ENCODE results near the gene GUK1. TPM values are rescaled to one million over a fixed set of nuclear protein-coding genes. Genes with fewer than 3 reads are reported as not detected.
"Not testable (repeated sequence)": the region's sequence is repeated elsewhere in the genome, so short reads cannot be mapped to it uniquely, and the experiment has no call there.

GUK1 gene
- polyA plus RNA-seq, 3 donors = 262 to 391 (median 316) TPM

- no peak overlapping the region for H3K4me3 Mint-ChIP-seq
- DNase-seq = no peak
- H3K36me3 Mint-ChIP-seq = peaks cover 0 to 4% of the 10 kb centered on the region in 2 donors
- H3K27me3 Mint-ChIP-seq (ENCODE audit: low read depth in 3 of 3) = peaks cover 0 to 3% (median 0%) of the 10 kb centered on the region in 3 donors
- no peak for TF ChIP-seq CTCF (IDR thresholded peaks at IDR 0.05)
- Histone ChIP-seq H3K4me3 (replicated peaks in 1 of 3; ENCODE audit: low read depth in 2 of 3, low read length in 3 of 3) (no peak overlapping the region), H3K9ac (ENCODE audit: insufficient read depth, low read length, poor library complexity, severe bottlenecking) (no peak overlapping the region), H3K36me3 (replicated peaks in 1 of 2; ENCODE audit: control insufficient read depth in 1 of 2, insufficient read depth in 2 of 2, low read length in 2 of 2) (no peaks in the 10 kb centered on the region), H3K4me1 (ENCODE audit: control insufficient read depth in 1 of 2, insufficient read depth in 2 of 2, low read length in 2 of 2) (peaks cover 6 to 8% of the 10 kb centered on the region in 2 donors), H3K79me2 (ENCODE audit: insufficient read depth, low read length) (no peaks in the 10 kb centered on the region), H3K27me3 (ENCODE audit: control insufficient read depth in 2 of 2, insufficient read depth in 2 of 2, low read length in 2 of 2) (no peaks in the 10 kb centered on the region), H4K20me1 (ENCODE audit: insufficient read depth, low read length) (no peaks in the 10 kb centered on the region), H2AFZ (ENCODE audit: insufficient read depth, low read depth, low read length, poor library complexity, severe bottlenecking) (no peak overlapping the region), H3K9me3 (replicated peaks in 1 of 2; ENCODE audit: control insufficient read depth in 1 of 2, insufficient read depth in 1 of 2, low read length in 2 of 2) (no peaks in the 10 kb centered on the region), H3K27ac (ENCODE audit: low read depth in 1 of 2, low read length in 2 of 2) (no peak overlapping the region), H3K4me2 (replicated peaks; ENCODE audit: extremely low read depth, low read length, poor library complexity, severe bottlenecking) (no peak overlapping the region)
- peaks cover 0 to 3% (median 1%) of the 10 kb centered on the region in 7 donors for H3K9me3 Mint-ChIP-seq
- WGBS (ENCODE audit: insufficient coverage) = 95% methylated on average over 7 of the region's 7 CpGs
- peaks cover 7% of the 10 kb centered on the region for H3K4me1 Mint-ChIP-seq
- intact Hi-C loops (cut with micrococcal nuclease) = no loop called here
- H3K27ac Mint-ChIP-seq = peak overlapping the region in 1 of 7 donors; percentile 66
These were observed 44.1 kb downstream of the GUK1 start for GRCh38 chr1:228184152-228184551.

GRCh38 chr1:228185641-228185965 lies 45.5 kb downstream of the GUK1 start:
- intact Hi-C loops (cut with micrococcal nuclease) = no loop called here
- no peaks in the 10 kb centered on the region for H3K9me3 ChIP-seq (replicated peaks in 1 of 2; ENCODE audit: control insufficient read depth in 1 of 2, insufficient read depth in 1 of 2, low read length in 2 of 2)
- Mint-ChIP-seq H3K27ac (peak overlapping the region in 2 of 7 donors; percentile 17 to 51), H3K4me1 (no peaks in the 10 kb centered on the region), H3K27me3 (ENCODE audit: low read depth in 3 of 3) (peaks cover 0 to 3% (median 2%) of the 10 kb centered on the region in 3 donors), H3K4me3 (no peak overlapping the region), H3K9me3 (peaks cover 0 to 3% (median 1%) of the 10 kb centered on the region in 7 donors), H3K36me3 (peaks cover 0 to 4% of the 10 kb centered on the region in 2 donors)
- H3K4me1 ChIP-seq (ENCODE audit: control insufficient read depth in 1 of 2, insufficient read depth in 2 of 2, low read length in 2 of 2) = no peaks in the 10 kb centered on the region
- TF ChIP-seq CTCF (IDR thresholded peaks at IDR 0.05) = no peak
- WGBS (ENCODE audit: insufficient coverage) = 87% methylated on average over 6 of the region's 11 CpGs
- no peaks in the 10 kb centered on the region for H3K79me2 ChIP-seq (ENCODE audit: insufficient read depth, low read length)
- DNase-seq = no peak
- H4K20me1 ChIP-seq (ENCODE audit: insufficient read depth, low read length) = no peaks in the 10 kb centered on the region
- H3K27ac ChIP-seq (ENCODE audit: low read depth in 1 of 2, low read length in 2 of 2) = no peak overlapping the region
- H3K9ac ChIP-seq (ENCODE audit: insufficient read depth, low read length, poor library complexity, severe bottlenecking) = no peak overlapping the region
- H3K4me2 ChIP-seq (replicated peaks; ENCODE audit: extremely low read depth, low read length, poor library complexity, severe bottlenecking) = no peak overlapping the region
- no peak overlapping the region for H3K4me3 ChIP-seq (replicated peaks in 1 of 3; ENCODE audit: low read depth in 2 of 3, low read length in 3 of 3)
- H3K27me3 ChIP-seq (ENCODE audit: control insufficient read depth in 2 of 2, insufficient read depth in 2 of 2, low read length in 2 of 2) = no peaks in the 10 kb centered on the region
- no peak overlapping the region for H2AFZ ChIP-seq (ENCODE audit: insufficient read depth, low read depth, low read length, poor library complexity, severe bottlenecking)
- no peaks in the 10 kb centered on the region for H3K36me3 ChIP-seq (replicated peaks in 1 of 2; ENCODE audit: control insufficient read depth in 1 of 2, insufficient read depth in 2 of 2, low read length in 2 of 2)

- H4K20me1 ChIP-seq (ENCODE audit: insufficient read depth, low read length); H3K4me1 ChIP-seq (ENCODE audit: control insufficient read depth in 1 of 2, insufficient read depth in 2 of 2, low read length in 2 of 2); DNase-seq; H3K4me3 Mint-ChIP-seq; H3K79me2 ChIP-seq (ENCODE audit: insufficient read depth, low read length); H3K27ac Mint-ChIP-seq; H3K9ac ChIP-seq (ENCODE audit: insufficient read depth, low read length, poor library complexity, severe bottlenecking); H3K4me3 ChIP-seq (replicated peaks in 1 of 3; ENCODE audit: low read depth in 2 of 3, low read length in 3 of 3); H2AFZ ChIP-seq (ENCODE audit: insufficient read depth, low read depth, low read length, poor library complexity, severe bottlenecking); H3K36me3 Mint-ChIP-seq; H3K27ac ChIP-seq (ENCODE audit: low read depth in 1 of 2, low read length in 2 of 2); H3K9me3 Mint-ChIP-seq; H3K9me3 ChIP-seq (replicated peaks in 1 of 2; ENCODE audit: control insufficient read depth in 1 of 2, insufficient read depth in 1 of 2, low read length in 2 of 2); H3K27me3 ChIP-seq (ENCODE audit: control insufficient read depth in 2 of 2, insufficient read depth in 2 of 2, low read length in 2 of 2); H3K4me1 Mint-ChIP-seq; H3K27me3 Mint-ChIP-seq (ENCODE audit: low read depth in 3 of 3); intact Hi-C loops (cut with micrococcal nuclease); H3K36me3 ChIP-seq (replicated peaks in 1 of 2; ENCODE audit: control insufficient read depth in 1 of 2, insufficient read depth in 2 of 2, low read length in 2 of 2); H3K4me2 ChIP-seq (replicated peaks; ENCODE audit: extremely low read depth, low read length, poor library complexity, severe bottlenecking): not testable (repeated sequence)
- no CpG with 5 or more reads among the region's 2 CpGs for WGBS (ENCODE audit: insufficient coverage)
These were observed 48.2 kb downstream of the GUK1 start for GRCh38 chr1:228188249-228188648.
